HG02759 (cell line): ENCODE results near the gene FOXP2.
"Not testable (repeated sequence)": the region's sequence is repeated elsewhere in the genome, so short reads cannot be mapped to it uniquely, and the experiment has no call there.

ENCODE experiments used
- ATAC-seq: cut with Tn5 transposase; IDR thresholded peaks from one replicate; pipeline ENCODE4 v1.9.1; 2021; ENCODE audit warnings: mild to moderate bottlenecking, moderate library complexity; ENCODE audit not compliant: unreplicated experiment

Gene FOXP2

DNA sequence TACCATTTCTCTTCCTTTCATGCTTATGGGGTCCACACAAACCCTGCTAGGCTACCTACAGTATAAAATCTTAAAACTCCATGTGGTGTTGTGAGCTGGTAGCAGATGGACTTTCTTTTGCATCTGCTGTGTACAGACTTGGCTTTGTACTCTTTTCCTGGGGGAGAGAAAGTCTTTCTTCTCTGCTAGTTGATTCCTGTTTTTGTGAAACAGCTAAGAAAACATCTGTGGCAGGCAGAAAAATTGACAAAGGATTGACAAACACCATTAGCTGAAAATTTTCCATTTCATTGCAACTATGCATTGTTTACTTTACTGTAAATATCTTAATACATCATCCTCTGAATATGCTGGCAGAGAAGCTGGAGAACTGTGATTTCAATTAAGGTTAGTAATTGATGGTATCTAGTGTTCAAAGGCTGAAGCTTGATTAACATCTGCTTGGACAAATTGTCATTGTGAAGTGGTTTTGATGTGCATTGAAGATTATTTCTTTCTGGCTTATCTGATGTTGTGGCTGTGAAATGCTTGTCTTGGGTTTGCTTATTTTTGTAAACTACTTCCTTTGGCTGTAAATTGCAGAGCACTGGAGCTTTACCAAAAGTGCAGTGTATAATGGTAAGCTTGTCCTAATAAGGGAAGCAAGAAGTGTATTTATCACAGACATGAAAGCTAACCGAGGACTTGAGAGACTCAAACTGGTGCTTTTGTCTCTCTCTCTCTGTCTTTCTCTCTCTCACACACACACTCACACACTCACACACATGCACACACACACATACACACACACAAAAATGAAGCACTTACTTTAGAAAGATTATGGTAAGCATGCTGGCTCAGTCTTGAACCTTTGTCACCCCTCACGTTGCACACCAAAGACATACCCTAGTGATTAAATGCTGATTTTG, at the start of gene FOXP2:
Gene FOXP2, plus strand, starts transcription at position 660 of the 908 bp plus-strand sequence. CDS start 11,697 bp downstream, outside the sequence.
- no peak for ATAC-seq

DNA sequence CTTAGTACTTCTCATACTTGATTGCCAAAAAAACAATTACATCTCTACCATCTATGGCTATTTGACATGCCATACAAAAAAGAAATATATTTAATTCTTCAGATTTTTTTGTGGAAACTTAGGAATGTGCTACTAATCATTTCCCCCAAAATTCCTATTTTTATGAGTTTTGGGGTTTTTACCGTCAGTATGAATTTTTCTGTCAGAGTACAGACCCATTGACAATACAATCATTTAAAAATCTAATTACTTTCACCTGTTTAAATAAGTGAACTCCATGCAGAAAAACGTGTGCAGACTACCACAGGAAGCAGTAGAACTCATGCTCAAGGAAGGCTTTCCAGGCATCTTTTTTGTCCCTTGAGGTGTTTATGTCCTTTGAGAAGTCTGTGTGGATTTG, 48.8 kb upstream of the FOXP2 start:
- no peak for ATAC-seq

GRCh38 chr7:114368492-114368891, 46.1 kb upstream of the FOXP2 start:
- ATAC-seq, result no peak

DNA sequence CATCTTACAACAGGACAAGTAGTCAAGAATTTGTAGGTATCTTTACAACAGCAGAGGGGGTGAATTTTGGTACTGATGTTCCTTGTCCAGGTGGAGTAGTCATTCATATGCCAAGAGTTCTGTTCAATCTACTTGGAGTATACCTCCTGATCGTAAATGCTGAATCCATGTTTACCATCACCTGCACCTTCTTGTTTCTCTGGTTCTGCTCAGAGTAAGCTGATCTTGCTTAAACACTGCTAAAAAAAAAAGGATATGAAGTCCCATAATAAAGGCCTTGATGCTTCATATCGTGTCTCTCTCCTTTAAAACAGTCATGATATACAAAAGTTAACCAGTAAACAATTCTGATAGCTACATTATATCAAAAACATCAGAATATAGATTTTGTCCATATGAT, 45.3 kb upstream of the FOXP2 start:
- no peak for ATAC-seq

DNA sequence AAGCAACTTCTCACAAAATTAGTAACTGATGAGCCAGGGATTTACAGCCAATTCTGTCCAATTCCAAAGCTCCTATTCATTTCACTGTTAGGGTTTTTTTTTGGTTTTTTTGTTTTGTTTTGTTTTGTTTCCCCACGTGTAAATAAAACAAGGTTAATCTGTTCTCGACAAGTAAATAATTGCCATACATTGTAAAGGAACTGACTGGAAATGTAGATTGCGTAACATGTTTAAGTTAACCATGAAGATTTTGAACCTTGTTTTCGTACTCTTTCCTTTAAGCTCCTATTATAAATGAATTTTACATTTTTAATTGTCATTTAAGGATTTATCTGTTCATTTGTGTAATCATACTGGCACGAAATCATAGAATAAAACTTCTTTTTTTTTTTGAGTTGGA, 42.0 kb upstream of the FOXP2 start:
- no peak for ATAC-seq

- no peak for ATAC-seq
Measured at GRCh38 chr7:114375907-114376306, 38.7 kb upstream of the FOXP2 start.

DNA sequence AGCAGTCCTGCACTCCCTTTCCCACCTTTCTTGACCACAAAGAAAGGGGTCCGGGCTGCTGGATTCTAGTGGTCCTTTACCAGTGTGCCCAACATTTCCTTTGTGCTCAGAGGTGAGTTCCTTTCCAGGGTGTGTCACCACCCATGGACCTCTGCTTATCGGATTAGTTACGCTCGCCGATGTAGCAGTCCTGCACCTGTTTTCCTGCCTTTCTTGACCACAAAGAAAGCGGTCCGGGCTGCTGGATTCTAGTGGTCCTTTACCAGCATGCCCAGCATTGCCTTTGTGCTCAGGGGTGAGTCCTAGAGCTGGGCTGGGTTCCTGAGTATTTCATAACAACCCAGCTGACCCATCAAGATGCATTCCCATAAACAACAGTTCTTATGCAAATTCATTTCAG, 30.7 kb upstream of the FOXP2 start:
- ATAC-seq, result not testable (repeated sequence)

- ATAC-seq, result not testable (repeated sequence)
Measured at GRCh38 chr7:114384346-114384745, 30.3 kb upstream of the FOXP2 start.

- ATAC-seq, result no peak
Measured at GRCh38 chr7:114388021-114388420, 26.6 kb upstream of the FOXP2 start.

DNA sequence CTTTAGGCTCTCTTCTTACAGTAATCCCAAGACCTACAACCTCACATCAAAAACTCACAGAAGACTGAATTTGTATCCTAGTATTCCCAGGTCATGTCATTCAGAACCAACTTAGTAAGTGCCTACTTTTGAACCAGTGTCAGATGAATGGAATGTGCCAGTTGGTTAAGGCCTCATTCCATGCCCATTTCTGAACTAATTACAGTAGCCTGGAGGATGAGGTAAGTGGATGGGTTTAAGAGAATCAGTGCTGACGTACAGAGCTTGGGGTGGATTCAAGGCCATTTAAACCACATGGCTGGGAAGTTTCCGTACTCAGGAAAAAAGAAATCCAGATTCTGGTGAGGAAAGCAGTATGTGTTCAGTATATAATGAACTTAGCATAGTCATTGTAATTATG, 21.9 kb upstream of the FOXP2 start:
- no peak for ATAC-seq

DNA sequence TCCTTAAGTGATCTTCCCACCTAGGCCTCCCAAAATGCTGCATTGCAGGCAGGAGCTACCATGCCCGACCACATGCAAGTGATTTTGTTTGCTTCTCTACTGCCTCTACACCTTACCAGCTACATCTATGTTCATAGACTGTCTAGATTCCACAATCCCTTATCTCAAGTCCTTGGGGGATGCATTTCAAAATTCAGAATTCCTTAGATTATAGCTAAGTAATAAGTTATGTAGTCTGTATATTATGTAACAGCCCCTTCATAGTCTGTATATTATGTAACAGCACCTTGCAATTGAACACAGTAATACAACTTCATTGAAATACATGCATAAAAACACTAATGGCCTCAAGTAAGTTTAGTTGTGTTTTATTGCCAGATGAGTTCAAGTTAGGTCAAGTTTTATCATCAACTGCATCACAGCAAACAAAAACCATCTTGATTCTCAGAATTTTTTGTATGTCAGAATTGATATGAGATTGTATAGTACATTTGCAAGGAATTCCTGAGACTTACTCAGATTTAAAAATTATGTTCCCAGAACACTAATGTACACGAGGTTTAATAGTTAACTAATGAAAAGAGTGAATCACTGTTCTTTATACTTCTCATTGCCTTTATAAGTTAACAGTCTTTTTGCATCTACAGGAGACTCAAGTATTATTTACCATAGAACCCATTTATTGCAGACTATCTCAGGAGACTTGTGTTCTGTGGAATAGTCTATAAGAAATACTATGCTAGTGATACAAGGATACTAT, 11.6 kb upstream of the FOXP2 start:
- ATAC-seq, result no peak

DNA sequence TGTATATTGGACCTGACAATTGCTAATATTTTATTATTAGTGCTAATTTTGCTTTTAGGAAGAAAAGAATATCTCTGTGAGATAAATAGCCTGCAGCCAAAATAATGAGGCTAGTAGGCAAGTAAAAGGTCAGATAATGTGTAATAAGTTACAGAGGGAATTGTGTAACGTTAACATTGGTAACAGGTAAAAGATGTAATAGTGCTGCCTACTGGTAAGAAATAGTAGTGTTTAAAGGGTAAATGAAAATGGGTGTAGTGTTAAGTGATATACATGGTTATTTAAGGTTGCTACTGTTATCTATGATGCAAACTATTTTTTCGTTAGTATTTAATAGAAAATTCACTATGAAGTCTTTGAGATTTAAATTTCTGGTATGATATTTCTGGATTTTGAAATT, 9.2 kb upstream of the FOXP2 start:
- ATAC-seq, result no peak

DNA sequence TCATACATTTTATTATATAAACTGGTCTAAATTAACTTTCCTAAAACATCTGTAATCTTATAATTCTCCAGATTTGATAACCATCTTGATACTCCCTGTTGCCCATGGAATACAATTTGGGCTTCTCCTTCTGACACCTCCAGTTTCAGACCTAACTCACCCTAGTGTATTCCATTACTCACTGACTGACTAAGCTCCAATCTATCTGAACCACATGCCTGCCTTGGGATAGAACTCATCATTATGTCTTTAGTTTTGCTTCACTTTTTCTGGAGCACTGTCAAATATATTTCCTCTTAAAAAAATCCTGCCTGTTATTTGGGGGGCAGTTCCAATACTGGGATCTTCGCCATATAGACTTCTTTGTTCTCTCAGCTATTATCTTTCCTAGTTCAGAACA, 4.9 kb upstream of the FOXP2 start:
- no peak for ATAC-seq

- no peak for ATAC-seq
Measured at GRCh38 chr7:114412548-114412947, 2.1 kb upstream of the FOXP2 start.

DNA sequence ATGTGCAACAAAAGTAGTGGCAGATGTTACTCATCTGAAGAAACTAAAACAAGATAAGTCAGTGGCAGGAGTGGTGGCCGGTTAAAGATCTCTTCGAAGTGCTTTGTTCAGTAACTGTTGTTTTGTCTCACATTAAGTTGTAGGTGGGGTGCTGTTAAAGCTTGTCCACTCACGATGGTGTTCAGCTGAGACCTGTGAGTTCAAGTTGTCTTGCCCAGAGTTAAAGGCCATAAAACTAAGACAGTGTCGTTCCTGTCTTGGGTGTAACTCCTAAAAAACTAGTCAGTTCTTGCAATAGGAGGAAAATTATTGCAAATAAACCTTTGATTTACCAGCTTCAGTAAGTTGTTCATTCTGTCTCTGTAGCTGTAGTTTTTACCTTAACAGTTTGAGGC, 857 bp upstream of the FOXP2 start:
- ATAC-seq, result no peak

GRCh38 chr7:114415064-114415989, 712 bp downstream of the FOXP2 start:
- ATAC-seq, result no peak

GRCh38 chr7:114416129-114416990, 1.7 kb downstream of the FOXP2 start:
- ATAC-seq, result no peak

- ATAC-seq, result no peak
Measured at GRCh38 chr7:114417290-114417689, 2.7 kb downstream of the FOXP2 start.

DNA sequence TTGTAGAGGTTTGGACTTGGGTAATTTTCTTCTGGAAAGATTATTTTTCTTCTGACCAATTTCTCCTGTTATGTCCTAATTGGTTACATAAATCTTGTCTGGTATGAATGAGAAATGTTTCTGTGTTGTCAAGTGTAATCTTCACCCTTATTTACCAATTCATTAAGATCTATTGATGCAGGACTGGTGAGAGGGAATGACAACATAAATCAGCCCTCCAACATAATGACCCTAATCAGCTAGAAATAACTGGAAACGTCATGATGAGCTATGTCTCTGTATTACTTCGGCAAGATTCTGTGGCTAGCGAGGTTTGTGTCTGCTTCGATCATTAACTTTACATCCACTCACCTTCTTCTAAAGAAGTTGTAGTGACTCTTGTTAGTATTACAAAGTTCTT, 3.5 kb downstream of the FOXP2 start:
- ATAC-seq, result no peak
